ENCODE results near the gene DMD. TPM values are rescaled to one million over a fixed set of nuclear protein-coding genes. Genes with fewer than 3 reads are reported as not detected.

Gene DMD
- total and polyA plus RNA-seq, 2 of the 13 experiments (the other 11 are each of a cell fraction or from before 2014, with no cell fraction given): 17.6 to 25.9 TPM

DNA sequence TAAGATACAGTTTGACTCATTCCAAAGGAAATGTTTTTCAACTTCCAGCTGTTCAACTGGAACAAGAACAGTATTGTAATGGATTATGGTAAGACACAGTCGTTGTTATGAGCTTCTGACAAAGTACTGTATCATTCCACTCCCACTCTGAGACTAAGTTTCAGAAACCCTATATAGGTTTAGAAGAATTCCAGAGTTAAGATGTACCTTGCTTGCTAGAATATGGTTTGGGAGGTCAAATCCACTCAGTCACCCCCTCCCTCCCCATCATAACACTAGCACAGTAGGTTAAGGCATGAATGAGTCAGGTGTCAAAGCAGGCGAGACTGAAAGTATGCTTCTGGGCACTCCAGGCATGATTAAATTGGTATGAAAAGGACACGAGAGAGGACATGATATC lies 339.7 kb downstream of the DMD start (continued):
- TF ChIP-seq GTF3A (CRISPR knock-in tag; conservative IDR thresholded peaks at IDR 0.05) (no peak), MIER3 (CRISPR knock-in tag; IDR thresholded peaks at IDR 0.05; ENCODE audit: borderline replicate concordance) (no peak), MAFG (CRISPR knock-in tag; IDR thresholded peaks at IDR 0.05) (no peak)

DNA sequence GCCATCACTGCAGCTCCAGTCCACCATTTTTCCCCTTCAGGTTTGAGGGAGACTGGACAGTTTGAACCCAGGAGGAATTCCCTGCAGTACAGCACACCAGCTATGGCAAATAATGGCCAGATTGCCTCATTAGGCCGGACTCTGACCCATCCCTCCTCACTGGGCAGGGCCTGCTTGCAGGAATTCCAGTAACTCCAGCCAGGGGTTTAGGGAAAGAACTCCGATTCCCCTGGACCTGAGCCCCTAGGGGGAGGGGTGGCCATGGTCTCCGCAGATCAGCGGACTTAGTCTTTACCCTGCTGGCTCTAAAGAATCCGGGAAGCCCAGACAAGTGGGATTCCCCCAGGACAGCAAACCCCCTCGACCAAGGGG lies 342.8 kb downstream of the DMD start:
- Histone ChIP-seq H3K79me2 (ENCODE audit: insufficient read depth, low read length) (no peaks in the 10 kb centered on the region), H3K9me3 (ENCODE audit: low read length) (no peaks in the 10 kb centered on the region), H3K27me3 (ENCODE audit: control insufficient read depth in 1 of 2, insufficient read depth in 2 of 2, low read length in 2 of 2) (no peaks in the 10 kb centered on the region), H3K27ac (ENCODE audit: extremely low read length, insufficient read depth, low read length) (no peak overlapping the region), H3K9ac (ENCODE audit: insufficient read depth, low read depth, low read length) (no peak overlapping the region), H2AFZ (ENCODE audit: low read length) (no peak overlapping the region), H3K4me3 (replicated peaks in 1 of 3; ENCODE audit: insufficient read depth in 1 of 3, low read depth in 2 of 3, low read length in 3 of 3) (no peak overlapping the region), H3K36me3 (replicated peaks in 1 of 2; ENCODE audit: control insufficient read depth in 1 of 2, insufficient read depth in 2 of 2, low read length in 2 of 2) (no peaks in the 10 kb centered on the region), H4K20me1 (ENCODE audit: insufficient read depth, low read length) (no peaks in the 10 kb centered on the region), H3K4me2 (ENCODE audit: low read depth, low read length) (no peak overlapping the region), H3K4me1 (ENCODE audit: insufficient read depth, low read length) (no peaks in the 10 kb centered on the region)
- intact Hi-C loops (cut with micrococcal nuclease; ENCODE audit: unreplicated experiment) (no loop called here), in situ Hi-C loops (cut with HindIII; ENCODE audit: extremely low pct_ligation_motif_present, low pct_unique_long_range_greater_than_20kb) (no loop called here)
- ATAC-seq: peak; percentile 83
- POLR2A ChIA-PET: no interaction called here
- no peak for FAIRE-seq
- WGBS (ENCODE audit: low lambda C conversion rate): no CpG with 5 or more reads among the region's 6 CpGs
- BruUV-seq (replicated peaks): no TSS peak
- no peak for DNase-seq (ENCODE audit: low spot score)
- CTCF ChIA-PET (ENCODE audit: low intra/inter-chr PET ratio, low total read pairs): no interaction called here
- TF ChIP-seq U2AF1 (optimal IDR thresholded peaks at IDR 0.05; ENCODE audit: low read depth, low read length) (no peak), NKX3-1 (CRISPR knock-in tag; IDR thresholded peaks at IDR 0.05) (no peak), SALL1 (CRISPR knock-in tag; IDR thresholded peaks at IDR 0.05) (no peak), ZNF281 (CRISPR knock-in tag; IDR thresholded peaks at IDR 0.05; ENCODE audit: borderline replicate concordance) (no peak), RXRA (CRISPR knock-in tag; IDR thresholded peaks at IDR 0.05) (no peak), NFYB (CRISPR knock-in tag; IDR thresholded peaks at IDR 0.05) (no peak), TARDBP (CRISPR knock-in tag; IDR thresholded peaks at IDR 0.05) (no peak), SRY (CRISPR knock-in tag; IDR thresholded peaks at IDR 0.05) (no peak), RFX3 (CRISPR knock-in tag; IDR thresholded peaks at IDR 0.05) (no peak)
- TF ChIP-seq, protein P1, sequence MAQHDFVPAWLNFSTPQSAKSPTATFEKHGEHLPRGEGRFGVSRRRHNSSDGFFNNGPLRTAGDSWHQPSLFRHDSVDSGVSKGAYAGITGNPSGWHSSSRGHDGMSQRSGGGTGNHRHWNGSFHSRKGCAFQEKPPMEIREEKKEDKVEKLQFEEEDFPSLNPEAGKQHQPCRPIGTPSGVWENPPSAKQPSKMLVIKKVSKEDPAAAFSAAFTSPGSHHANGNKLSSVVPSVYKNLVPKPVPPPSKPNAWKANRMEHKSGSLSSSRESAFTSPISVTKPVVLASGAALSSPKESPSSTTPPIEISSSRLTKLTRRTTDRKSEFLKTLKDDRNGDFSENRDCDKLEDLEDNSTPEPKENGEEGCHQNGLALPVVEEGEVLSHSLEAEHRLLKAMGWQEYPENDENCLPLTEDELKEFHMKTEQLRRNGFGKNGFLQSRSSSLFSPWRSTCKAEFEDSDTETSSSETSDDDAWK (CRISPR knock-in tag; IDR thresholded peaks at IDR 0.05): no peak

Measured in HepG2 (cell line).